ENCODE measurements around the gene ADAMTS2. TPM values are rescaled to one million over a fixed set of nuclear protein-coding genes. Genes with fewer than 3 reads are reported as not detected.

Gene ADAMTS2
- polyA plus RNA-seq, 3 donors: 5.3 to 40.7 (median 14.6) TPM

DNA sequence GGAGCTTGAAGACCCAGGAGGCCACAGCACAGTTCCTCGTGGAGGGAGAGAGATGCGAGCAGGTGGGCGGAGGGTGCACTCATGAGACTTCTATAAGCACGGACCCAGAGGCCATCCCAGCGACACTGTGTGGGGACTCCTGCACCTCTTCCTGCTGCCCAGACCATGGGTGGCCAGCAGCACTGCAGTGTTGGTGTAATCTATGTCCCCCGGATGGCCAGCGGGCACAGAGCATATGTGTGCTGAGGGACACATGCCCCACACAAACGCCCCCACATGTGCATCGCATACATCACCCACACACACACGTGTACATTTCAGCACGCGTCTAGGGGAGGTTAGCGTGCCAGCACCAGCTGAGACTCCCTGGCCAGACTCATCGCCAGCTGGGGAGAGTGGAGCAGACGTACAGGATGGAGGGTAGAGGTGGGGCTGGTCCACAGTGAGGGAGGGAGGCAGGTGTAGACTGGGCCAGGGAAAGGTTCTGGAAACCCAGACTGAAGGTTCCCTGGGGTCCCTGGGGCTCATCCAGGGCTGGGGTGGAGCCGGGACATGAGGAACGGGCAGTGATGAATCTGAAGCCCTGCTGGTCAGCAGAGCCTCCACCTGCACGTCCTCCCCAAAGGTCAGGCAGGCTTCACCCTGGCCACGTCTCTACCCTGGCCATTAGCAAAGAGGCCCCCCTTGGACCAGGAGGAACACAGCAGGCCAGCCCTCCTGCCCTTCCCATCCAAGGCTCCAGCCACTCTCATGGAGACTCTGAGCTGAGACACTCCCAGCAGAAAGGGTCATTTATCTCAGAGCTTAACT lies 27.6 kb downstream of the ADAMTS2 start:
- no peak overlapping the region for H3K27ac ChIP-seq (ENCODE audit: low read depth, low read length)
- WGBS, 3 donors: 67 to 76% (median 74%) methylated on average over 19 of the region's 19 CpGs

DNA sequence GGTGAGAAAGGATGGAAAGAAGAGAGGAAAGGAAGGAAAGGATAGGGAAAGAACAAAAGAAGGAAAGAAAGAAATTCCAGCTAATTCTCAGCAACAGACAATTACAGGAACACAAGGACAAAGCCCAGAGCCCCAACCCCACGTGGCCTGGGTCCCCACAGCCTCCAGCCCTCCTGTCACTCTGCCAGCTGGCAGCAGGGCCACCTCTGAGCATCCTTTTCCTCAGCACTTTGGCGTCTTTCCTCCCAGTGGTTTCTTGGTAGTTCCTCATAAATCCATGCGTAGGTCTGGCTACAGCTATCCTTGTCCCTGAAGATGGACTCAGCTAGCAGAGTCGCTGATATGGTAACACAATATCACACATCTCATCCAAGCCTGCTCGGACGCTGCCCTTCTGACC lies 28.3 kb downstream of the ADAMTS2 start:
- H3K27ac ChIP-seq (ENCODE audit: low read depth, low read length): no peak overlapping the region
- 31 to 45% (median 36%) methylated on average over 6 of the region's 6 CpGs for WGBS, 3 donors

DNA sequence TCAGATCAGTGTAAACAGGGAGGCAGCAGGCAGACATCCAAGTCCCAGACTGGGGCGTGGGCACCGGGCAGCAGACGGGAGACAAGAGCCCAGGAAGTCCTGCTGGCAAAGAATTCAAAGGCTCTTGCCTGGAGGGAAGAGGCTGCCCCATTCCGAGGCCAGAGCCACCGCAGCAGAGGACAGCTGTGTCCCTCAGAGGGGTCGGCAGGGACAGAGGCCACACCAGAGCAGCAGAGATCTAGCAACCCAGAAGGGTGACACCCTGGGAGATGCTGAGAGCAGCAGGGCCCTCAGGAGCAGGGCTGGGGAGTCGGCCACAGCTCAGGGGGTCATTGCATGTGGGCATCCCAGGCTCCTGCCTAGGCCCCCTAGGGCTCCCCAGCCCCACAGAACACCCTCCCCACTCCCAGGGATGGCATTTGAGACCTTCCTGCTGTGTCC lies 29.1 kb downstream of the ADAMTS2 start:
- 65 to 70% (median 65%) methylated on average over 7 of the region's 7 CpGs for WGBS, 3 donors
- no peak overlapping the region for H3K27ac ChIP-seq (ENCODE audit: low read depth, low read length)

DNA sequence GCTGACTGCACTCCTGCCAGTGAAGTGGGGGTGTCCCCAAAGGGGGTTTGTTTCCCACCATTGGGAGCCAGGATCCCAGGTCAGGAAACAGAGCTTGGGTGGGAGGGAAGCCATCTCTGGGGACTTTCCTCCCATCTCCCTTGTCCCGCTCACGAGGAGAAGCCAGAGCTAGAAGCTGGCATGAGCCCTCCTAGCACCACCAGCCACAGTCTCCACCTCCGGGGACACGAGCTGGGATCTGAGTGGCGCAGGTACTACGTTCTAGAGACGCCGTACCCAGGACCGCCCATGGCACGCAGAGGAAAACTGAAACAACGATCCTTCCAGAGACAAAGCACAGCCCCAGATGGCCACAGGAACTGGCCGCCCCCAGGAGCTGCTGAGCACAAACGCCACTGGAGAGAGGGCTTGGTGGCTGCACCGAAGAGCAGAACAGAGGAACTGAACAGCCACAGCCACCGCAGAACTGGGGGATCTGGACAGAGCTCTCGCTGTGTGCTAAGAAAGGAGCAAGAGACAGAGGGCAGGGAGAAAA lies 29.8 kb downstream of the ADAMTS2 start:
- 69 to 82% (median 81%) methylated on average over 15 to 16 of the region's 16 CpGs for WGBS, 3 donors
- no peak overlapping the region for H3K27ac ChIP-seq (ENCODE audit: low read depth, low read length)

DNA sequence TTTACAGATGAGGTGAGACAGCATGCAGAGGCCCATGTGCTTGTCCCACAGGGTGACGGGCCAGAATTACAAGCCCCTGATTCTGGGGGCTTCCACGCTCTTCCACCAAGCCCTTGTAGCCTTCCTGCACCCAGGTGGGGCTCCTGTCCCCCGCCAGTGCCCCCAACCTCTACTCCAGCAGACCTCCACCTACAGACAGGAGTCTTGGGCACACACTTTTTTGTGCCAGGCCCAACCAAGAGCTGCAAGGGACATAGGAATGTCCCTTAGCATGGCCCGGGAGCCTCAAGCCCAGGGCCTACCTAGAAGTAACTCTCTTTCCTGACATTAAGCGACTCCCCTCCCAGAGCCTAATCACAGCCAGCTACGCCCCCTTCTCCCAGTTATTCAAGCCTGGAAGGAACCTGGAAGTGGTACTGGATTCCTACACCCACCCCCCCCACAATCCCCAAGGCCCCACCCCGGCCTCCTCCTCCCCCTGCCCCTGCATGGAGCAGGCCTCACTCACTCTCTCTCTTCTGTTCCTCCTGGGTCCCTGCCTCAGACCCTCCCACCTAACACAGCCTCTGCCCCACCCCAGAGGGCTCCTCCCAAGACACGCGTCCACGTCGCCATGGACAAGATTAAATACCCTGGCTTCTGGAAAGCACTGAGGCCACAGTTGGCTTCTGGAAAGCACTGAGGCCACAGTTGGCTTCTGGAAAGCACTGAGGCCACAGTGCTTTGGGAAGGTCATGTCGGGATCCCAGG lies 30.5 kb downstream of the ADAMTS2 start:
- no peak overlapping the region for H3K27ac ChIP-seq (ENCODE audit: low read depth, low read length)
- 66 to 85% (median 76%) methylated on average over 12 of the region's 12 CpGs for WGBS, 3 donors

DNA sequence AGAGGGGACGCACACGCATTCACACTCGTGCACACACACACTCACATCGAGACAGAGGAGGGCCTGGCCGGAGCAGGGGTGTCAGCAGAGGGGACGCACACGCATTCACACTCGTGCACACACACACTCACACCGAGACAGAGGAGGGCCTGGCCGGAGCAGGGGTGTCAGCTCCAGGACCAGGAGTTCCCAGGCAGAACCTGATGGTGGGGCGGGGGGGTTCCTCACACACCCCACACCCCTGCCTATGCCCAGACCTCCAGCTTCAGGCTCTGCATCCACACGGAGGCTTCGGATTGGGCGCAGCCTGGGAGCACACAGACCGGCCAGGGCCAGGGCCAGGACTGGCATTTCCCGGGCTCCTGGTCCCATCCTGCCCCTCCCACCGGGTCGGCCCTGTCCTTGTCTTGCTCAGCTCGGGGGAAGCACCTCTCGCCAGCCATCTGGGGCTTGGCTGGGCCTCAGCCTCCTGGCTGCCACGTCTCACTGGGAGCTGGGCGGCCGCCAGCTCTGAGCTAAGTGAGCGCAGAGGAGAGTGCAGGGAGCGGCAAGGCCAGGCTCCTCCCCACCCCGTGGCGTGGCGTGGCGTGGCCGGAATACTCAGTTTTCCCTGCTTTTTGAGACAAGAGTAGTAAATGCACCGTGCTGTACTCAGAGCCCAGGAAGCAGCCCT lies 31.3 kb downstream of the ADAMTS2 start:
- WGBS, 3 donors: 62 to 76% (median 64%) methylated on average over 30 to 31 of the region's 31 CpGs
- no peak overlapping the region for H3K27ac ChIP-seq (ENCODE audit: low read depth, low read length)

DNA sequence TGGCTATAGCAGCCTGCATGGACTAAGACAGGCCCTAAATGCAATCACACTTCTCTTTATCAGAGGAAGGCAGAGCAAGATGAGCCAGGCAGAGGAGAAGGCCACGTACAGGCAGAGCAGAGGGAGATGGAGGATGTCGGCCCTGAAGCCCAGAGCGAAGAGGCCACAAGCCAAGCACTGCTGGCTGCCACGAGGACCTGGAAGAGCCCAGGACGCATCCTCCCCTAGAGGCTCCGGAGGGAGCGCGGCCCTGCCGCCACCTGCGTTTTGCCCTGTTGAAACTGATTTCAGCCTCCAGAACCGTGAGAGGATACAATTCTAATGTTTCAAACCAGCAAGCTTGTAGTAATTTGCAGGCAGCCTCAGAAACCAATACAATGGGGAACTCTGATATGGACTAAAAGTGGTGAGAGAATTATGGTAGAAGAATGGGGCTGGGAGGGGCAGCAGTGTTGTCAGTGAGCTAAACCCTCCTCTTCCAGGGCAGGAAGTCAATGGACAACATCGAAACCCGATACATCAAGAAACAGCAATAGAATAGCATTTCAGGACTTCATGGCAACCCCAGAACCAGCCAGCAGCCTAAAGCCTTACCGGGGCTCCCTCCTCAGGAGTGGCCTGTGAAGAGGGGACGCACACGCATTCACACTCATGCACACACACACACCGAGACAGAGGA lies 32.6 kb downstream of the ADAMTS2 start:
- 88 to 95% (median 92%) methylated on average over 17 of the region's 17 CpGs for WGBS, 3 donors
- H3K27ac ChIP-seq (ENCODE audit: low read depth, low read length): no peak overlapping the region

DNA sequence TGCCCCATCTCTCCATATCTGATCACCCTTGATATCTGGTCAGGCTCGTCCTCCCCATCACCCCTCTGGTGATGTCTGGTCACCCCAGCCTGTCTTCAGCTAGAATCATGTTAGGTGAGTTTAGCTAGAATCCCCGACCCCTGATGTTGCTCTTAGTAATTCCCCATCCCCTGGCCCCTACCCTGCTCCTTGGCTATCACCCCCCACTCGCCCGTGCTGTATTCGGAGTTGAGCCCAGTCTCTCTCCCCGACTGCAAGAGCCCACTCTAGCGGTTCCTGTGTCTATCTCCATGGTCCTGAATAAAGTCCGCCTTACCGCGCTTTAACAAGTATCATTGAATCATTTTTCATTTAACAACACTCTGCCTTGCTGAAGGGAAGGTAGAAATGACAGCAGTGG lies 33.7 kb downstream of the ADAMTS2 start:
- no peak overlapping the region for H3K27ac ChIP-seq (ENCODE audit: low read depth, low read length)
- WGBS, 3 donors: 85 to 95% (median 90%) methylated on average over 10 of the region's 10 CpGs

DNA sequence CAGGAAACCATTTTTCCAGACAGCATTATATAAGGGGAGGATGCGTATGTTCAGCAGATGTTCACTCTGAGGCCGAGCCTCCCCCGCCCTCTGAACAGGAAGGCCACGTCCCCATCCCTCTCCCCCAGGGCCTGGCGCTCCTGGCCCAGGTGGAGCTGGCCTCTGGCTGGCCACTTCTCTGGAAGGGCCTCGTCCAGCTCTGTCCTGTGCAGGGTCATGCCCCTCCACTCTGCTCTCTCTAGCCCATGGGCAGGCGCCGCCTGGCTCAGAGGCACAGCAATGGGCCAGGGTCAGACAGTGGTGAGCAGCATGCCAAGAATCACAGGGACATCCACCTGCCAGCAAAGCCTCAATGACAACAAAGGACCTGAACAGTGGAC lies 34.2 kb downstream of the ADAMTS2 start:
- WGBS, 3 donors: 67 to 80% (median 79%) methylated on average over 8 of the region's 8 CpGs
- H3K27ac ChIP-seq (ENCODE audit: low read depth, low read length): no peak overlapping the region

DNA sequence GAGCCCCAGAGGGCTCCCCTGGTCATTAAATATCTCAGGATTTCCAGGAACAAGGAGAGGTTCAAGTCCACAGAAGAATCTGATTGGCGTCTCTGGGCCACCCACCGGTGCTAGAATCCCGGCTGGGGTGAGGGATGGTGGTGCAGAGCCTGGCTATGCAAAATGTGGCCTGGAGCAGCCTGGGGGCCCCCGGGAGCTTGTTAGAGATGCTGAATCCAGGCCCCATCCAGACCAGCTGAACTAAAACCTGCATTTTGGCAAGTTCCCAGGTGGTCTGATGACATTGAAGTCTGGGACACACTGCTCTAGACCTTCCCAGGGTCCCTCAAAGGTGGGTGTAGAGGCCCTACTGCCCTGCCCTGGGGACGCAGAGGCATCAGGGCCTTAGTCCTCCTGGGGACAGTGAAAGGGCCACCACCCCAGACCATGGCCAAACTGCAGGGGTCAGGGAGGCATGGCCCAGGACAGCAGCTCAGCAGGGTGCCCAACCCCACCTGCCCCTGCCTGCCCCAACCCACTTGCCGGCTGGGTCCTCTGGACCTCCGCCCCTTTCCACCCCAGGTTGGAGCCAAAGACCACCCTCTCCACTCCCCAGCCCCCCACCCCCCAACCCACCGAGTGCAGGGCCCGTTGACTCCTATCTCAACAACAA lies 34.7 kb downstream of the ADAMTS2 start:
- no peak overlapping the region for H3K27ac ChIP-seq (ENCODE audit: low read depth, low read length)
- WGBS, 3 donors: 57 to 84% (median 76%) methylated on average over 9 of the region's 9 CpGs

DNA sequence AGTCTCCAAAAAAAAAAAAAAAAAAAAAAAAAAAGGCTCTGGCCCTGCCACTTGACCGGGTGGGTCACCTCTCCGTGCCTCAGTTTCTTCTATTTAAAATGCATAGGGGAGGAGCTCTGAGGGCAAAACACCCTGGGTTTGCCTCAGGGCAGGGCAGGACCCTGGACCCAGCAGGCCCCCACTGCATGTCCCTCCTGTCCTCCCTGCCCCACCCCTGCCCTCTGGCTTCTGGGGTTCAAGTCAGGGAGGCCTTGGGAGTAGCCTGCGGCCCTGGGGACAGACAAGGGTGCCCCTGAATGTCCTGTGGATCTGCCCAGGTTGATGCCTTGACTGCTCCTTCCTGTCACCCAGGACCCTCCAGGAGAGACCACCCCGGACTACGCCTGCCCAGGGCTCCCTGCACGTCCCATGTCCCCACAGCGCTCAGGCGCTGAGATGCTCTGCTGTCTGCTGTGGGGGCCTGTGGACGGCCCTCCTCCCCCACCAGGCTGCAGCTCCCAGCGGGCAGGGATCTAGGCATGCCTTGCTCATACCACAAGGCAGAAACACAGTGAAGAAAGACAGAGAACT lies 35.4 kb downstream of the ADAMTS2 start:
- WGBS, 3 donors: 78 to 90% (median 89%) methylated on average over 8 to 10 of the region's 10 CpGs
- H3K27ac ChIP-seq (ENCODE audit: low read depth, low read length): no peak overlapping the region

DNA sequence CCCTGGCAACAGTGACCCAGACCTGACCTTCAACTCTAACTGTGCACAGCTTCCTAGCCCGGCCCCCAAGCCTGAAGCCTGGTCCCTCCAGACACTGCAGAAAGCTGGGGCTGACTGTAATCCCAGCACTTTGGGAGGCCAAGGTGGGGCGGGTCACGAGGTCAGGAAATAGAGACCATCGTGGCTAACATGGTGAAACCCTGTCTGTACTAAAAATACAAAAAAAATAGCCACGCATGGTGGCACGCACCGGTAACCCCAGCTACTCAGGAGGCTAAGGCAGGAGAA lies 35.9 kb downstream of the ADAMTS2 start:
- 78 to 86% (median 84%) methylated on average over 7 of the region's 7 CpGs for WGBS, 3 donors
- H3K27ac ChIP-seq (ENCODE audit: low read depth, low read length): no peak overlapping the region

DNA sequence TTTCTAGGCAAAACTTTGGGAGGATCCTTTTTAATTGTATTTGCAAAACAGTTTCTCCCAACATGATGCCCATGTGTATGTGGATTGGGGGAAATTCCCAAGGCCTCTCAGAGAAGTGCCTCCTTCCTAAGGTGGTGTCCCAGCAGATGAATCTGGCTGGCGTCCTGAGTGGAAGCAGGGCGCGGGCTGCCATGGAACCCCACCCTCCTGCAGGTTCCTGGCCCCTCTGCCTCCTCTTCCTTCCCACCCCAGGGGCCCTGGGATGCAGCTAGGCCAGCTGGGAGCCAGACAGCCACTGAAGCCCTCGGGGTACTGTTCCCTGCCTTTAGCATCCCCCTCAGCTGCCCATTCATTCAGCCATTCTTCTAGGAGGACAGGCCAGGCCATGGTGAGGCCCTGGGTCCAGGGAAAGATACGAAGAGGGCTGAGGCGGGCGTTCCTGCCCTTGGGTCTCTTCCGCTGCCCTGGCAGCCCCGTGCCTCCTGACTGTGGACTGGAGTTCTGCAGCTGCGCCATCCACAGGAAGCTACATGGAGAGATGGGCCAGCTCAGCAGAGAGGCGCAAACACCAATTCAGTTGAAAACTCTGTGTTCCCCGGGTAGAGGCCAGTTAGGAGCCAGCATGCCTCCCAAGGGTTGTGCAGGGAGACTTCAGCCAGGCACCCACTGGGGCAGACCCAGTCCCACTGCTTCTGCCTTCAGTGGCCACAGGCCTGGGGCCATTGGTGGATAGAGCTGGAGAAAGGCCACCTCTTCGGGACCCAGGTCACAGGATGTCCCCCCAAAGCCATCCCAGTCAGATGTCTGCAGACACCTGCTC lies 36.5 kb downstream of the ADAMTS2 start:
- 85 to 88% (median 86%) methylated on average over 12 to 13 of the region's 13 CpGs for WGBS, 3 donors

DNA sequence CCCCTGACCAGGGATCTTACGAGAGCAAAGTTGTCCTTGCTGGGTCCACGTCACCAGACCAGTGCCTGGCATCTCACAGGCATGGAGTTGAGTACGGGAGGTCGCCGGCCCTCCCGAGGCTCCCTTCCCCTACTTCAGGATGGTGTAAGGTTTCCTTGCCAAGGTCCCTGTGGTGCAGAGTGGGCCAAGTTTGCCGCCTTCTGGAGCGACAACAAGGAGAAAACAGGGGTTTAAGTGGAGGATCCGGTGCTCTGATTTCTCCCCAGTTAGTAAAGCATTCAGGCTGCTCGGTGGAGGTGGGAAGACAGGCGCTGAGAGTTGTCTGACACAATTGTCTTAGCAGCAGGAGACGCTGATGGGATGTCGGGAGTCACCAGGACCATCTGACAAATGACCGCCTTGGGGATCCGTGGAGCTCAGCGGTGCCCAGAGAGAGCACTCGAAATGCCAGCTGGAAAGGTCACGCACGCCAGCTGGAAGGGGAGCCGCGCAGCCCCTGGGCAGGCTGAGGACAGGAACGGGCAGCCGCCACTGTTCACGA lies 37.3 kb downstream of the ADAMTS2 start:
- H3K27ac ChIP-seq (ENCODE audit: low read depth, low read length): no peak overlapping the region
- WGBS, 3 donors: 65 to 83% (median 80%) methylated on average over 24 of the region's 24 CpGs

More for the DNA sequence above, 36.5 kb downstream of the ADAMTS2 start:
- H3K27ac ChIP-seq (ENCODE audit: low read depth, low read length): no peak overlapping the region

DNA sequence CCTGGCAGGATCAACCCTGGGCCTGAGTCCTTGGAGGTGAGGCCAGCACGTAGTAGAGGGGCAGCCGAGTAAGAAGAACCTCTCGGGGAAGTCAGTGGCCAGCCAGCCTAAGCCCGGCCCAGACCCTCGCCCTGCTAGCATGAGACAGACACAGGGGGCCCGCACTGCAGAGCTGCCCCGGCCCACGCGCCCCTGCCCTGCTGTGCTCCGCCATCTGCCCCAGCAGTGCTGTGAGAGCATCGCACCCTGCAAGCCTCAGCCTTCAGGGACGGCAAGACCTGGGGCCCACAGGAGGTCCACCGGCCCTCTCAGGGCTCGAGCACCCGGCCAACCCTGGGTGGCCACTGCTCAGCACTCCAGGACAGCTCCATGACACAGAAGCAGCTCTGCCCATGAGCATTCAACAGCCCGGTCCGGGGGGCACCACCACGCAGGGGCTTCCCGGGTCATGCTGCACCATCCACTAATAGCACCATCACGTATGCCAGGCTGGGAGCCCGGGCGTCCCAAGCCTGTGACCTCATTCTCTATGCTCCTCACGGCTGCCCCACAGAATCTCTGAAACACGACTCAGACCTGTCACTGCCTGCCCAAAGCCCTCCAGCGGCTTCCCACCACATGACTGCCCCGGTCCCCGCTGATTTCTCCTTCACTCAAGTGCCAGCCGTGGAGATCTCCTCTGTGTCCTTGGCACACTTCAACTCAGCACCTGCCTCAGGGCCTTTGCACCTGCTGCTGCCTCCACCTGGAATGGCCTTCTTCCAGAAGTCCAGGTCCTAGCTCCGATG lies 38.1 kb downstream of the ADAMTS2 start:
- WGBS, 3 donors: 85 to 93% (median 93%) methylated on average over 29 of the region's 29 CpGs
- no peak overlapping the region for H3K27ac ChIP-seq (ENCODE audit: low read depth, low read length)
